GM21423 (cell line): ENCODE data around the gene PPCDC.

Source experiments
- ATAC-seq: cut with Tn5 transposase; IDR thresholded peaks from one replicate; pipeline ENCODE4 v1.9.1; 2021; ENCODE audit warnings: mild to moderate bottlenecking, moderate library complexity; ENCODE audit not compliant: unreplicated experiment

Gene PPCDC, protein sequence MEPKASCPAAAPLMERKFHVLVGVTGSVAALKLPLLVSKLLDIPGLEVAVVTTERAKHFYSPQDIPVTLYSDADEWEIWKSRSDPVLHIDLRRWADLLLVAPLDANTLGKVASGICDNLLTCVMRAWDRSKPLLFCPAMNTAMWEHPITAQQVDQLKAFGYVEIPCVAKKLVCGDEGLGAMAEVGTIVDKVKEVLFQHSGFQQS

DNA sequence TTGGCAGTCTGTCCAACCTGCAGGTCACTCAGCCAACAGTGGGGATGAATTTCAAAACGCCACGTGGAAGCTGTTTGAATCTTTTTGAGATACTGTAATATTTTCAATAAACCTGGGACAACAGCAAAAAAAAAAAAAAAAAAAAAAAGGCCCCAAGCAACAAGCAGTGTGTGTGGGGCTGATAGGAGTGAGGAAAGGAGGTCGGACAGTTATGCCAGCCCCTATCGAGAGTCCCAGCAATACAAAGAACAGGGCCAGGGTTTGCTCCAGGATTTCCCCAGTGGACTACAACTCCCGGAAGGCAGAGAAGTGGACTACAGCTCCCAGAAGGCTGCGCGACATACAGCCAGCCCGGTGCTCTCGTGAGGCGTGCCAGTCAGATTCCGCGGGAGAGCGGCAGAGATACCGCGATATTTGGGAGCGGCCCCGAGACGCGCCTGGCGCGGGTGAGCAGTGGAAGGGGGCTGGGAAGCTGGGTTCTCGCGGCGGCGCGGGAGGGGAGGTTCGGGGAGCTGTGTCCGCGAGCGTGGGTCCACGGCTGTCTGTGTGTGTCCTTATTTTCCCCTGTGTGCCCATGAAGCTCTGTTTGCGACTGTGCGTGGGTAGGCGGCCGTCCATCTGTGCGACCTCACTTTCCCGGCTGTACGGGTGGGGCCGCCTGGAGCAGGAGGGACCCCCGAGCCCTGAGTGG, at the start of gene PPCDC:
Gene PPCDC (plus strand): TSS at position 410 of the 691 bp plus-strand sequence. CDS start 4,729 bp downstream, outside the sequence.
- ATAC-seq: peak; percentile 89

DNA sequence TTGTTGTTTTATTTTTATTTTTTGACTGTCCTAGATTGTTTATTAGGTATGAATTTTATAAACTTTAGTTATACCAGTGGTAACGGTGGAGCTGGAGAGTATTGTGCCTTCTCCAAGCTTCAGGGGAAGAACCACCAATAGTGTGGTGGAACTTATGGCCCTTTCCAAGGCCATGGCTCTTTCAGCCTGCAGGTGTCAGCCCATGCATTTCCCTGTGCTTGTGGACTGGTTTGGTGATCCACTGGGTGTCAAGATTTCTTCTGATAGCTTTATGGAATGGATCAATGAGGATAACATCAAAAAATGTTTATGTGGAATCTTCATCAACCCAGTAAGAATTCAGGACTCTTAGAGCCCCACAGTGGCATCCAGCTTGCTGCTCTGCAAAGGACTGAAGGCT, 47.2 kb upstream of the PPCDC start:
- no peak for ATAC-seq

DNA sequence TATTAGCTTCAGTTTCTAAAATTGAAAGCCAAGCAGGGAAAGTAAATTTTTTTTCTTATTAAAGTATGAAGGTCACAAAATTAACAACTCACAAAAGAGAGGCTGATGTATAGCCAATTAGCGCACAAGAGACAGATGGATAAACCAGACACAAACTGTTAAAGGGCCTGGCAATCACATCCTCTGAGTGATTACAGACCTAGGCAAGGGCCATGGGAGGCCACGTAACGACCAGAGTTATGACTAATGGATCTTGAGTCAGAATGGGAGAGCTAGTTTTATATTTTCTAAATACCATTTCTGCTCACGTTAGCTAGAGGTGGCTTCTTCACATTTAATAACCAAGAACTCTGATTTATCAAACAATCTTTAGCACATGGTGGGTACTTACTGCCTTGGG, 45.8 kb upstream of the PPCDC start:
- no peak for ATAC-seq

DNA sequence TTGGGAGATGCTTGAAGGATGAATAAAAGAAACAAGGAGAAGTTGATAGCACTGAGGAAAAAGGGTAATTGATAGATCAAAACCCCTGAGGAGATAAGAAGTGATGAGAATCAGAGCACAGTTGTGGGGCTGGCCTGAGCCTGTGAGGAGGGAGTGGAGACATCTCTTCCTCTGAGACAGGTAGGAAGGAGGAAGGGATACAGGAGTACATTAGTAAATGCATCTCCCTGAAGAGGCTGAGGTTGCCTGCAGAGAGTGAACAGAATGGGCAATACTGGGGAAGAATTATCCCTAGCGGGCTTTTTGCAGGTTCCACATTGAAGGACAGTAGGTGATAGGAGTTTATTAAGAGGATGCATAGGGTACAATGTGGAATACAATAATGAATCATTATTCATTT, 45.3 kb upstream of the PPCDC start:
- ATAC-seq: no peak

DNA sequence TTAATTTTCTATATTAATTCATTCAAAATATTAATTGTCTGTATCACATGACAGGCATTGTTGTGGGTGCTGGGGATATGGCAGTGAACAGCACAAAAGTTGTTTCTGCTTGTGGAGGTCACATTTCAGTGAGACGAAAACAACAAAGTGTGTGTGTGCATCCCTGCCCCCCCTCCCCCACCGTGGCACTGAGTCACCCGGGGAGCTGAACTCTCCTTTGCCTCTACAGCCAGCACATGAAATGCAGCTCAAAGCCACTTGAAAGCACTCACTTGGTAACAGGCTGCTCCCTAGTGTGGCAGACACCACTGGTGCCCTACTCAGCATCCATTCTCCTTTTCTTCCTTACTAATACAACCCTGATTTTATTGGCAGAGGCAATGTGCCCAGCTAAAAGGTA, 44.9 kb upstream of the PPCDC start:
- no peak for ATAC-seq

DNA sequence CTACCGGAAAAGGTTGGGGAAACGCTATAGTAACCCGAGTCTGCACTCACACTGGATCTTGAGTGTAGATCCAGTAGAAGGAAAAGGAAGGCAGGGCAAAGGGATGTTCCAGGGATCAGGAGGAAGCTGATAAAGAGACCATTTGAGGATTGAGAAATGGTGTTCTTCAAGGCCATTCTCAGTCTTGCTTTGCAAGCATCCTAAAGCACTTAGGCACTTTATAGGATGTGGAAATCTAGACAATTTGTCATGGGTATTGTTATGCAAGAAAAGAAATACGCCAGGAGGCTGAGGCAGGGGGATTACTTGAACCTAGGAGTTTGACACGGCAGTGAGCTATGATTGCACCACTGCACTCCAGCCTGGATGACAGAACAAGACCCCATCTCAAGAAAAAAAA, 41.2 kb upstream of the PPCDC start:
- ATAC-seq: no peak

DNA sequence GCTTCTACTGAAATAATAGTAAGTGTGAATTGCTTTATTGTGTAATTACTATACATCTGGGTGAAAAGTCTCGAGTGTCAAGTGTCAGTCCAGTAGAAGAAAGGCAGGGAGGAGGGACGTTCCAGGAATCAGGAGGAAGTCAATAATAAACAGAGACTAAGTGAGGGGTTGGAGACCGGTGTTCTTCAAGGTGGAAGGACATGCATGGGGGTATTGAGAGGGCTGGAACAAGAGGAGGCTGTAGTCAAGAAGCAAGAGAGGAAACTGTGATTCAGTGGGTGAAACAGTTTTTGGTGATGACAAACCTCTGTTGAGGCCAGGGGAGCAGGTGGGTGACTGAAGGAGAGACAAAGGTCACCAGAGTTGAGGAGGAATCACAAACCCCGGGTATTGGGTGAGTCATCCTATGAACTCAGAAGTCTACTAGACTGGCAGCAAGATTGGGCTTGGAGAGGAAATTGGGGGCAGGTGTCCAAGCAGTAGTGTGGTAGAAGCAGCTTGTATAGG, 39.6 kb upstream of the PPCDC start:
- ATAC-seq: no peak

DNA sequence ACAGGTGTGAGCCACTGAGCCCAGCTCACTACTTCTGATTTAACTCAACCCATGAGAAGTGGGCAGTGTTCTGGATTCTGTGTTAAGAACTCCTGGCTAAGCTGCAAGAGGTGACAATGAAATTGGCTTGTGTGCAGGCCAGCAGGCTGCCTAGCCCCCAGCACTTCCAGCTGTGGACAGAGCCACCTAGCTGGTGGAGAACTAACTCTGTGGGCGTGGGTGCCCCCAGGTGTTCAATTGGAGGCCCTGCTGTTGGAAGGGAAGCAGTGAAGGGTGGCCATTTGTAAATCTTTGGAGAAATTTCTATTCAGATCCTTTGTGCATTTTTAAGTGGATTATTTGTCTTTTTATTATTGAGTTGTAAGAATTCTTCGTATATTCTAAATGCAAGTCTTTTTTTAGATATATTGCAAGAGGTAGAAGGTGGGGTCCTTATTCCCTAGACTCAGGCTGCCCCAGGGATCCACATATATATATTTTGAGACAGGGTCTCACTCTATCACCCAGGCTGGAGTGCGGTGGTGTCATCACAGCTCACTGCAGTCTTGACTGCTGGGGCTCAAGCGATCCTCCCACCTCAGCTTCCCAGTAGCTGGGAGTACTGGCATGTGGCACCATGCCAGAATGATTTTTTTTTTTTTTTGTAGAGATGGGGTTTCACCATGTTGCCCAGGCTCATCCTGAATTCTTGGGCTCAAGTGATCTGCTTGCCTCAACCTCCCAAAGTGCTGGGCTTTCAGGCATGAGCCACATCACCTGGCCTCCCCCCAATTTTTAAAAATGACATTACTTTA, 35.2 kb upstream of the PPCDC start:
- ATAC-seq: no peak

DNA sequence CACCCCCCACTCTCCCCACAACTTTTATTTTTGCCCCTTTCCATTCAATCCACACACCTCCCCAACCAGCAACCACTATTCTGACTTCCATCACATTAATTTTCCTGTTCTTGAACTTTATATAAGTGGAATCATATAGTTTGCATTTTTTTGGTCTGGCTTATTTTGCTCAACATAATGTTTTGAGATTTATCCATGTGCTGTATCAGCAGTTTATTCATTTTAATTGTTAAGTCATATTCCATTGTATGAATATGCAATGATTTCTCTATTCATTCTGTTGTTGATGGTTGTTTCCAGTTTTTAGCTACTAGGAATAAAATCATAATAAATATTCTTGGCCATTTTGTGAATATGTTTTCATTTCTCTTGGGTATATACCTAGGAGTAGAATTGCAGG, 33.9 kb upstream of the PPCDC start:
- ATAC-seq: no peak

DNA sequence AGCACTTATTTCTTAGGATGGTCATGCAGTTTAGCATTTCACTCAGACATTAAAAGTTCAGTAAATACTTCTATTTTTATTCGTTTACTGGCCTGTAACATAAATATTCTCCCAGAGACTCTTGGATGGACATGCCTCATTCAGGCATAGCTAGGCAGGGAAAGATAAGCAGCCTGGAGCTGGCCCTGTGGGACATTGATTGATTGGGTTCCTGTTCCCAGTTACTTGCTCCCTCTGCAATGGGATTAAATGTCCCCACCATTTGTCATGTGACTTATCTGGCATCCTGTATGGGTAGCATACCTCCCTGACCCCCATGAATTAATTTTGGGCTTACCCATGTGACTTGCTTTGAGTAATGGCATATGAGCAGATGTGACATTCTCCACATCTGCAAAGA, 30.8 kb upstream of the PPCDC start:
- ATAC-seq: no peak

DNA sequence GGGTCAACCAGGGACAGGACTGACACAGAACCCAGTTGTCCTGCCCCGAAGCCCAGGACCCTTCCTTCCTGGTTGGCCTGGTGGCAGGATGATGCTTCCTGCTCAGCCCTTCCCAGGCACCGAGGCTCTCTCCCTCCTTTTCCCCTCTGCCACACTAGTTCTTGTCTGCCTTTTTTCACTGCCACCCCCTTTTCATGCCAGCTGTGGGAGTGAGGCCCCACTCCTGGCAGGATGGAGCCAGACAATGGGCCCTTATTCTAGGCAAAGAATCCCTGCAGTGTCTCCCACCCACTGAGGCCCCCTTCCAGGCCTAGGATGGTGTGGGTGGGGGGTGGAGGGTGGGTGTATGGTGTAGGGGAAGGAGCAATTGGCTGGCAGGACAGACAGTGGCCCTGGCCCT, 29.2 kb upstream of the PPCDC start:
- ATAC-seq: no peak

DNA sequence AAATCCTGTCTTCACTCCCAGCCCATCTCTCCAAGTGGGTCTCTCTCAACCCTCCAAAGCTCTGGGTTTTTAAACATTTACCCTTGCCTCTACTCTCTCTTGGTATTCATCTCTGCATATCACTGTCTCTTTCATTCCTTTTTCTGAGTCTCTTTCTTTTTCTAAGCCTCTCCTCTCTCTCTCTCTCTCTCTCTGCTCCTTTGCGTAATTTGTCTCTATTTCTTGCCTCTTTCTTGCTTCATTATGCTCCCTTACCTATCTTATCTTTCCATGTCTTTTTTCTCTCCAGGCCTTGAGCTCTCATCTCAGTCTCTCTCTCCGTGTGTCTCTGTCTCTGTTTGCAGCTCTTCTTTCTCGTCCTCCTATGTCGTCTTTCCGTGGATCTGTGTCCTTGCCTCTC, 28.7 kb upstream of the PPCDC start:
- ATAC-seq: no peak

DNA sequence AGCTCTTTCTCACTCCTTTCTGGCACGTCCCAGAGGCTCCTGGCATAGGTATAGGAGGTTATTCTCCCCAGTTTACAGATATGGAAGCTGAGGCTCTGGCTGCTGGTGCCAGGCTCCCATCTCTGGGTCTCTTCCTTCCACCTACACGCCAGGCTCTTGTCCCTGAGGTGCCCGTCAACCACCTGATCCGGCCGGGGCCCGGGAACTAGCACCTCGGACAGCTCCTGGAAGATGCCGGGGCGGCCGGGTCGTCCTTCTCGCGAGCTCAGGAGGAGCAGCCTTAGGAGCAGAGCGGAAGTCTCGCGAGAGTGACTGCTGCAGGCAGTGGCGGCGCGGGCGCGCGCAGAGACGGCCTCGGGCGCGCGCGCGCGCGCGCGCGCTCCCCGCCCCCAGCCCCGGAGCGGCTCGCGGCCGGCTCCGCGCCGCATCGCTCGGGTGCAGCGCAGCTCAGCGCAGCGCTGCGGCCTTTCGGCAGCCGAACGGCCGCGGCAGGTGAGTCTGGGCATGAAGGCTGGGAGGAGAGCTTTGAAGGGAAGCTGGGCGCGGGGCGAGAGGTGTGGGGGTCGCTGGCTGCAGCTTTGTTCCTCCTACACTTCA, 28.1 kb upstream of the PPCDC start, which contains the start of gene SCAMP5:
Gene SCAMP5 (plus strand): TSS at position 382 of the 597 bp plus-strand sequence. CDS start 16,277 bp downstream, outside the sequence.
- peak; percentile 72 for ATAC-seq

DNA sequence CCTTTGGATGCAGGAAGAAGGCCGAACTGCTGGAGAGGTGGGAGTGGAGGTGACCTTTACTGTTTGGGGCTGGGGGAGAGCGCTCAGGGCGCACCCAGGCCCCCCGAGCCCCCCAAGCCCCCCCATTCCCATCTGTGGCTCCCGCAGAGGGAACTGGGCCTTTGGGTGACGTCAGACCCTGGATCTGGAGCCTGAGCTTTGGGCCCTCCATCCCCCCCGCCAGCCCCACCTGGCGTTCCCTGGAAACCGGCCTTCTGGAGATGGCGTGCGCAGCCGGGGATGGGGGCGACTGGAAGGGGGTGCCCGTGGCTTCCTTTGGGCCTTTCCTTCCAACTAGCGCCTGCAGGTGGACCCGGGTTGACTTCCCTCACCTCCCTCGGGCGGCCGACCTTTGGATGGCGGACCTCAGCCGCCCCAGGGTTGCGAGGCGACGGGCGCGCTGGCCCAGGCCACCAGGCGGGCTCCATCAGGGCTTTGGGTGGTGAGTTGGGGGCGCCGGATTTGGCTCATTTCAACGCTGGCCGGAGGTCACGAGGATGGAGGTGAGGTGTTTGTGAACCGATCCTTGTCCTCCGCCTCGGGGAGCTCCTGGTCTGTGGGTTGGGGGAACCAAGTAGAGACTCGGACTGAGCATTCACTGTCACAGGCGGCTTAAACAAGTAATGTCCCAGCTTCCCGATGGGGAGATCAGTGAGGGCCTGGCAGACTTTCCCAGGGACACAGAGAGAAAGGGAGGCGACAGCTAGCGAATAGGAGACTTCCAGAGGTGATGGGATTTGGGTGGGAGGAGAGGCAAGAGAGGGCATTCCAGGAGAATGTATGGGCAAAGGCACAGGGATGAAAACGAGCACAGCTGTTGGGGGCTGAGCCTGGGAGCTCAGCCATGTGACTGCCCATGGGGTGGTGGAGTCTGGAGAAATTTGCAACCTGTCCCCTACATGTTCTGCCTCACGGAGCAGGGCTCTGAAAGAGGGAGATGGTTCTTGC, 27.3 kb upstream of the PPCDC start:
- ATAC-seq: no peak

DNA sequence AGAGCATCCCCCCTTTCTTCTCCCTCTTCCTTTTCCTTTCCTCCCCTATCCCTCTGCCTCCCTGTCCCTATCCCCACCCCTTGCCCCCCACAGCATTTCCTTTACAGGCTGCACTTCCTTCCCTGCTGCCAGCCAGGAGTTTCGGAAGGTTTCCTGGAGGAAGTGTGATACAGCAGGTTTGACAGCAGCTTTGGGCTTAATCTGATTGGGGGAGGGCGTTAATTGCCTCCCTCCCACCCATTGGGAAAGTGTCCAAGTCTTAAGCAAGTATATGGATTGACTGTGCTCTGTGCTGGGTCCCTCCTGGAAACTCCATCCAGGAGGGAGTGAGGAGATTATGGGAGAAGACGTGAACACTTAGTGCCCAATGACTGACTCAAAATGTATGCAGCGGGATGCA, 26.2 kb upstream of the PPCDC start:
- no peak for ATAC-seq

DNA sequence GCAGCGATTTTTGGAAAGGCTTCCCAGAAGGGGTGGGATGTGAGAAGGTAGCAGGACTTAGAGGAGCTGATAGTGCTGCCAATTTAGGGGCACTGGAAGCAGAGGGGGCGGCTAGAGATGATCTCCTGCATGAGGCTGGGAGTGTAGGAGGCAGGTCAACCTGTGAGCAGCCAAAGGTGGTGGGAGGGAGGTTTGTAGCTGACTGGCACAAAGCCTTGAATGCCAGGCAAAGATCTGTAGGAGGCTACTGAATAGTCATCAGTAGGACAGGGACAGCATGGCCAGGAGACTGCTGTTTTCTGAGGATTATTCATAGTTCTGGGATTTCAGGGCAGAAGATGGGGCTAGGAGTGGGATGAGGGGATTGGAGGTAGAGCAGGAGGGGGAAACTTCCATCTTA, 25.8 kb upstream of the PPCDC start:
- ATAC-seq: no peak

DNA sequence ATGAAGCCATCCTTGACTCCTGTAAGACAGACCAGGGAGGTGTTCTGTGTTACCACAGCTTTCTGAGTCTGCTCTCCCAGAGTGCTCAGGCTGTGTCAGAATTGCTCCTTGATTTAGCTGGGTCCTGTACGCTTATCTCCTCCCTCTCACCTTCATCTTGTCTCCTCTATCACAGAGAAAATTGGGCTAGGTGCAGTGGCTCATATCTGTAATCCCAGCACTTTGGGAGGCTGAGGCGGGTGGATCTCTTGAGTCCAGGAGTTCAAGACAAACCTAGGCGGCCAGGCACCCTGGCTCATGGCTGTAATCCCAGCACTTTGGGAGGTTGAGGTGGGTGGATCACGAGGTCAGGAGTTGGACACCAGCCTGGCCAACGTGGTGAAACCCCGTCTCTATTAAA, 22.1 kb upstream of the PPCDC start:
- no peak for ATAC-seq

DNA sequence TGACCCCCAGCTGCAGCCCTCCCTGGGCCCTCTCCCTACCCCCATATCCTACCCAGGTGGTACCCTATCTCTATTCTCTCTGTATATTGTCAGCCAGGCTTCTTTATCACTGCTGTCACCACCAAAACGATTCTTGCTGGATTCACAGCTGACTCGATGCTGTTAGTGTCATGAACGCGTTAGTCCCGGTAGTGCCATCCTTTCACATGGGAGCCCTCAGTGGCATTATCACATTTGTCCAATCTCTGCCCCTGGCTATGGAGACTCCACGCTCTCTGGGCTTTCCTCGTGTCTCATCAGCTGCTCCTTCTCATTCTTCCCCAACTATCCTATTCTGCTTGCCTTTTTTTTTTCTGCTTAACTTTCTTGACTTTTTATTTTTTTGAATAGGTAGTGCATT, 21.0 kb upstream of the PPCDC start:
- no peak for ATAC-seq

DNA sequence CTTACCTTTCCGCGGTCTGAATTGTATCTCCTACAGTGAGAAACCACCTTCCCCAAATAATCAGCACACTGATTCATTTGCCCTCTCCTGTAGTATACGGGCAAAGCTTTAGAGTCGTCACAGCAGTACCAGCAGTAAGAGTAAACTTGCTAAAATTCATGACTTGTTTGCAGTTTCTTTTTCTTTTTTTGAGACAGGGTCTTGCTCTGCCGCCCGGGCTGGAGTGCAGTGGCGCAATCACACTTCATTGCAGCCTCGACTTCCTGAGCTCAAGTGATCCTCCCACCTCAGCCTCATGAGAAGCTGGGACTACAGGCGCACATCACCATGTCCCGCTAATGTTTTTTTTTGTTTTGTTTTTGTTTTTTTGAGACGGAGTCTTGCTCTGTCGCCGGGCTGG, 16.2 kb upstream of the PPCDC start:
- ATAC-seq: no peak

DNA sequence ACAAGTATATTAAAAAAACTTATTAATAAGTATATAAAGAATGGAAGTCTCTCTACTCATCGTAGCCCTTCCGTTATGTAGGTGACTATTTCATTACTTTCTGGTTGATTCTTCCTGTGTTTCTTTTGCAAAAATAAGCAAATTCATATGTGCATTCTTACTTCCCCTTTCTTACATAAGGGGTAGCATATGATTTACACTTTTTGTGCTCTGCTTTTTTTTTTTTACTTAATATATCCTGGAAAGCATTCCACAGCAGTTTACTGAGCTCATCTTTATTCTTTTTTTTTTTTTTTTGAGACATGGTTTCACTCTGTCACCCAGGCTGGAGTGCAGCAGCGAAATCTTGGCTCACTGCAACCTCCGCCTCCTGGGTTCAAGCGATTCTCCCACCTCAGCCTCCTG, 15.2 kb upstream of the PPCDC start:
- ATAC-seq: no peak
